Suprapubic skin (tissue), 4 donors: ENCODE data around the gene REM2.

ENCODE experiments used
- EP300 ChIP-seq: sonication (generic); formaldehyde crosslinking; IDR thresholded peaks from one replicate; pipeline ENCODE4 v1.6.1; 2017; ENCODE audit warnings: antibody characterized with exemption
- POLR2A ChIP-seq, 2 donors: fragments of 450-650 bp; IDR thresholded peaks; one replicate each; pipeline ENCODE4 v1.6.1; 2017; ENCODE audit warnings: antibody characterized with exemption in 2 of 2, mild to moderate bottlenecking in 2 of 2, moderate library complexity in 2 of 2
- POLR2AphosphoS5 ChIP-seq, 3 donors: sonication (generic); formaldehyde crosslinking; IDR thresholded peaks; one replicate each; pipeline ENCODE4 v1.6.1; 2017; ENCODE audit warnings: antibody characterized with exemption in 3 of 3
- TF ChIP-seq, protein P1 (sequence below), 2 donors: fragments of 200-600 bp in 1 of 2; fragments of 450-650 bp in 1 of 2; sonication (generic) in 1 of 2; IDR thresholded peaks; one replicate each; pipeline ENCODE4 v1.5.1; 2016 to 2019; ENCODE audit warnings: antibody characterized with exemption in 2 of 2, mild to moderate bottlenecking in 1 of 2, moderate library complexity in 1 of 2

DNA sequence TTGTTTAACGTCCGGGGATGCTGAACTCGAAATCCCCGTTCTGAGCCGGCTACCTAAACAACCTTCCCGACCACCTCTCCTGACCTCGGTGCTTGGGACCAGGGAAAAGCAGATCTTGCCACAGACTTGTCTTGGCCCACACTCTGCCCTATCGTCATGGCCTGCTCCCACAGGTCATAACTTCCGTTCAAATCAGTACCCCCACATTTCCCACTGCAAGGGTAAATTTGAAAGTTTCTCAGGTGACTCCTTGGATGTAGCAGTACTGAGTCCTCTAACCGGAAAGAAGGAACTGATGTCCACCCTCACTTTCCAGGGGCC lies 36.5 kb downstream of the REM2 start:
- TF ChIP-seq, protein P1, sequence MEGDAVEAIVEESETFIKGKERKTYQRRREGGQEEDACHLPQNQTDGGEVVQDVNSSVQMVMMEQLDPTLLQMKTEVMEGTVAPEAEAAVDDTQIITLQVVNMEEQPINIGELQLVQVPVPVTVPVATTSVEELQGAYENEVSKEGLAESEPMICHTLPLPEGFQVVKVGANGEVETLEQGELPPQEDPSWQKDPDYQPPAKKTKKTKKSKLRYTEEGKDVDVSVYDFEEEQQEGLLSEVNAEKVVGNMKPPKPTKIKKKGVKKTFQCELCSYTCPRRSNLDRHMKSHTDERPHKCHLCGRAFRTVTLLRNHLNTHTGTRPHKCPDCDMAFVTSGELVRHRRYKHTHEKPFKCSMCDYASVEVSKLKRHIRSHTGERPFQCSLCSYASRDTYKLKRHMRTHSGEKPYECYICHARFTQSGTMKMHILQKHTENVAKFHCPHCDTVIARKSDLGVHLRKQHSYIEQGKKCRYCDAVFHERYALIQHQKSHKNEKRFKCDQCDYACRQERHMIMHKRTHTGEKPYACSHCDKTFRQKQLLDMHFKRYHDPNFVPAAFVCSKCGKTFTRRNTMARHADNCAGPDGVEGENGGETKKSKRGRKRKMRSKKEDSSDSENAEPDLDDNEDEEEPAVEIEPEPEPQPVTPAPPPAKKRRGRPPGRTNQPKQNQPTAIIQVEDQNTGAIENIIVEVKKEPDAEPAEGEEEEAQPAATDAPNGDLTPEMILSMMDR (IDR thresholded peaks at IDR 0.05) = no peak
- TF ChIP-seq POLR2AphosphoS5 (IDR thresholded peaks at IDR 0.05) = no peak
- TF ChIP-seq EP300 = no peak
- TF ChIP-seq POLR2A (IDR thresholded peaks at IDR 0.05) = no peak
